Fibroblast of skin of right biceps (primary cell): Measurements from ENCODE around the gene ATG16L1.

Experiments used
- DNase-seq: peaks from one replicate; pipeline ENCODE4 v3.0.0-alpha.2; 2013

Gene ATG16L1

DNA sequence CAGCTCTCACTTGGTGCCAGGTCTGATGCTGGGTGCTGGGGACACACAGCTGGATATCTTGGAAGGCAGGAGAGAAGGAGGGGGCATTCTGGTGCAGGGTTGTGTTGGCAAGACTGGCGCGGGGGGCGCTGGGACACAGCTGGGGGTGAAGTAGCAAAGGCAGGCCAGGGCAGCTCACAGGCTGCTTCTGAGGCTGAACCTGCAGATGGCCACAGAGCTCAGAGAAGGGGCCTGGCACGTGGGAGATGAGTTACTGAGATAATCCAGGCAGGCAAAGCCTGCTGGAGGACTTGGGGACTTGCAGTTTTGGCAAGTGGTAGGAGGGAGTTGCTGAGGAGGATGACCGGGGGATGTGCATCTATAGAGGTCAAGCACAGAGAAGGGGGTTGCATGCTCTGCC, 86.6 kb downstream of the ATG16L1 start:
- no peak for DNase-seq

DNA sequence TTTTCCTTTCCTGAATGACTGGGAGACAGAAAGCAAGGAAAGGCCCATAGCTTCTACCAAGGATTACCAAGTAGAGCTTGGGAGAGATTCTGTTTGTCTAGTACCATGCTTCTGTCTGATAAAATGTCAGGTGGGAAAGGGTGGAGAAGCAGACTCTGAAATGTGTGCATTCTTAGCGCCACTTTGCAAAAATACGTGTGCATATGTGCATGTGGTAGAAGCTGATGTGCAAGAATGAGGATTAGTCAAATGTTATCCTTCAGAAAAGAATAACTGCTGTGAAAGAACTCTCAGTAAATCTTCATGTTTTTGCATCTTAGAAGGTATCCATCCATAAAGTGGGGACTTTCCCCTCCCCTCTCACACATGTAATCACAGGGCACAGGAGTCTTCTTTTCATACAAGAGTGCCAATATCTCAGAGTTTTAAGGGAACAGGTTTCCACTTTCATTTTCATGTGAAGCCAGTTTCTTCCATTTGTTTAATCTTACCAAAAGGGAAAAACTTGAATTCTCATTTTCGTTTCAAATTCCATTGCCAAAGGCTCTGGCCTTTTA, 87.4 kb downstream of the ATG16L1 start:
- DNase-seq = no peak

DNA sequence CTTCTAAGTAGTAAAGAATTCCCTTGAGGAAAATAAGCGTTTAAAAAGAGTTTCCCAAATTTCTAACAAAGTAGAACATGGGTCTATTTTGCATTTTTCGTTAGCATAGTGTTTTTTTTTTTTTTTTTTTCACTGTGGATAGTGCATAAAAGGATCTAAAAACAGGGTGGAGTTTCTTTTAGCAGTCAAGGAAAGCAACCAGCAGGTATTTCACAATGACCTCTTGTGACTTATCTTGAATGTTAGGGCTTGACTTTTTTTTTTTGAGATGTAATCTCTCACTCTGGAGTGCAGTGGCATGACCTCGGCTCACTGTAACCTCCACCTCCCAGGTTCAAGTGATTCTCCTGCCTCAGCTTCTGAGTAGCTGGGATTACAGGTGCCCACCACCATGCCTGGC, 88.0 kb downstream of the ATG16L1 start:
- DNase-seq = no peak

DNA sequence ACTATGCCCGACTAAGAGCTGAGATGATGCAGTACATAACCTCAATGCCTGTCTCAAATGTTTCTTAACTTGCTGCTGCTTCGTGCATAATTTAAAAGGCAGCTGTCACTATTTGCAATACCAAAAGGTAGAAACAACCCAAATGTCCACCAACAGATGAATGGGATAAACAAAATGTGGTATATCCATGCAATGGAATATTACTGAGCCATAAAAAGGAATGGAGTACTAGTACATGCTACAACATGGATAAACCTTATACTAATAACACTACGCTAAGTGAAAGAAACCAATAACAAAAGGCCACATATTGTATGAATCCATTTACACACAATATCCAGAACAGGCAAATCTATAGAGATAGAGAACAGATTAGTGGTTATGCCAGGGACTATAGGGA, 89.8 kb downstream of the ATG16L1 start:
- DNase-seq = no peak

DNA sequence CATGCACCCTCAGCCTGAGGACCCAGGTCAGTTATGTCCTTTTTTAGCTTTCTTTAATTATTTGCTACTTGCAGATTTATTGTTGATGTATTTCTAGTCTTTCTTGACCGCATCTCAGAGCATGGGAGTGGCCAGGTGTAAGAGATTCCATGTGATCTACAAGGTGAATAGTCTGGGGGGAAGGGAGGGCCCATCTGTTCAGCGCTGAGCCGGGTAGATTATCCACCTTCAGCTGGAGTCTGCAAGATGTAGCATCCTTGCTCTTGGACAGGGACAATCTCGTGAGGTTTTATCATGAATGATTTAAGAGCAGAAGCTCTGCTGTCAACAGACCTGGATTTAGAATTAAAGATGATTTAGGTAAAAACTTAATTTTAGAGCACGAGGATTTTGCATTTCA, 90.8 kb downstream of the ATG16L1 start:
- no peak for DNase-seq

DNA sequence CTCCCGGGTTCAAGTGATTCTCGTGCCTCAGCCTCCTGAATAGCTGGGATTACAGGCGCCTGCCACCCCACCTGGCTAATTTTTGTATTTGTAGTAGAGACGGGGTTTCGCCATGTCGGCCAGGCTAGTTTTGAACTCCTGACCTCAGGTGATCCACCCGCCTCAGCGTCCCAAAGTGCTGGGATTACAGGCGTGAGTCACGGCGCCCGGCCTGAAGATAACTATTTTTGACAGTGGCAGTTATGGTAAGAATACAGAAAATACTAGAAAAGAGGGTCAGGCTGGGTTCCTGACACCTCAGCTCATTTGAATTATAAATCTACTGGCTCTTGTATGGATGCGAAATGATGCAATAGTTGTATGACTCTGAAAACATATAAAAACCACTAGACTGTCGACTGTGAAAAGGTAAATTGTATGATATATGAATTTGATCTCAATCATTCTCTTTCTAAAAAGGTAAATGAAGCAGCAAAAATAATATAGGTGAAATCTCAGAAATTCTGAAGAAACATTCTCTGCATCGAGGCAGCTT, 91.8 kb downstream of the ATG16L1 start:
- no peak for DNase-seq
